K562 (cell line): Measurements from ENCODE around the gene CHST10. TPM values are rescaled to one million over a fixed set of nuclear protein-coding genes. Genes with fewer than 3 reads are reported as not detected.

Experiments used
- ATAC-seq: fragments of 200-7000 bp; cut with Tn5 transposase; 3 replicates; pipeline ENCODE4 v1.9.1; 2020; ENCODE audit warnings: moderate library complexity
- BruUV-seq: library from RNA; stranded (reverse); fragments of 400-500 nt; replicated peaks from 2 replicates; lab custom pipeline; 2021; lab: Mats Ljungman, UMichigan
- CTCF ChIA-PET: fragments of 300-600 bp; formaldehyde crosslinking; extraction: SDS; loops from one replicate; lab custom pipeline; 2021; ENCODE audit warnings: low intra/inter-chr PET ratio; lab: Yijun Ruan, JAX
- POLR2A ChIA-PET: fragments of 300-600, 350-650 bp; sonication (Branson Sonifier 250); formaldehyde crosslinking; extraction: SDS; loops from one replicate; lab custom pipeline; 2021; ENCODE audit warnings: antibody characterized with exemption, inconsistent platforms; lab: Yijun Ruan, JAX
- DNase-seq, 4 experiments: peaks; one replicate each; pipeline versions ENCODE4 v3.0.0 to v3.0.0-alpha.2; 2011 to 2018; ENCODE audit warnings: low spot score in 3 of 4, mixed read lengths in 3 of 4; ENCODE audit errors: extremely low read depth in 1 of 4
- FAIRE-seq: peaks from 2 replicates; lab custom pipeline; 2011; peaks lifted over from hg19 to GRCh38; lab: Jason Lieb, UNC
- H2AFZ ChIP-seq: 2 replicates; pipeline ENCODE4 v1.6.0; 2011; ENCODE audit warnings: low read depth, low read length, control low read depth, inconsistent platforms
- H3K27ac ChIP-seq: fragments of 200-600 bp; 3 replicates; pipeline ENCODE4 v1.8.0; 2011; ENCODE audit warnings: low read depth, mild to moderate bottlenecking, control low read depth, inconsistent platforms, low read length, moderate library complexity, mixed read lengths; ENCODE audit errors: extremely low read depth
- H3K27me3 ChIP-seq, 2 experiments: fragments of 300-600 bp in 1 of 2; 2 replicates in 1 of 2; 3 replicates in 1 of 2; pipeline versions ENCODE4 v1.6.0 to v1.8.0; 2011; ENCODE audit warnings: inconsistent platforms in 2 of 2, low read length in 2 of 2, mild to moderate bottlenecking in 1 of 2, mixed read lengths in 1 of 2, moderate library complexity in 1 of 2; ENCODE audit not compliant: control insufficient read depth in 2 of 2, insufficient read depth in 2 of 2
- H3K36me3 ChIP-seq: fragments of 300-600 bp; 3 replicates; pipeline ENCODE4 v1.8.0; 2011; ENCODE audit warnings: mild to moderate bottlenecking, low read length, inconsistent platforms; ENCODE audit not compliant: control insufficient read depth, insufficient read depth
- H3K4me1 ChIP-seq, 2 experiments: fragments of 200-600 bp in 1 of 2; replicated peaks in 1 of 2; 2 replicates in 1 of 2; 3 replicates in 1 of 2; pipeline versions ENCODE4 v1.5.1 to v1.8.0; 2011; ENCODE audit warnings: inconsistent platforms in 2 of 2, low read length in 2 of 2, mild to moderate bottlenecking in 1 of 2, mixed read lengths in 1 of 2, moderate library complexity in 1 of 2; ENCODE audit not compliant: control insufficient read depth in 2 of 2, insufficient read depth in 2 of 2
- H3K4me2 ChIP-seq: 2 replicates; pipeline ENCODE4 v1.6.1; 2011; ENCODE audit warnings: low read length, control low read depth, inconsistent platforms, mixed read lengths; ENCODE audit not compliant: insufficient read depth
- H3K4me3 ChIP-seq: fragments of 200-600 bp; sonication (generic), shearing (Covaris generic); 2 replicates; pipeline ENCODE4 v1.5.1; 2016; ENCODE audit warnings: control low read depth, inconsistent platforms
- H3K79me2 ChIP-seq: fragments of 200-600 bp; 3 replicates; pipeline ENCODE4 v1.8.0; 2011; ENCODE audit warnings: low read length, inconsistent platforms; ENCODE audit not compliant: control insufficient read depth, insufficient read depth
- H3K9ac ChIP-seq, 2 experiments: 2 replicates each; pipeline versions ENCODE4 v1.6.0 to v1.6.1; 2011; ENCODE audit warnings: low read depth in 2 of 2, low read length in 2 of 2, control low read depth in 1 of 2, inconsistent platforms in 1 of 2, mild to moderate bottlenecking in 1 of 2, mixed read lengths in 1 of 2; ENCODE audit not compliant: insufficient read depth in 1 of 2
- H3K9me1 ChIP-seq: one replicate; pipeline ENCODE4 v1.6.0; 2011; ENCODE audit warnings: inconsistent platforms, mild to moderate bottlenecking, low read length, moderate library complexity; ENCODE audit not compliant: control insufficient read depth, insufficient read depth
- H3K9me3 ChIP-seq: replicated peaks from 2 replicates; pipeline ENCODE4 v1.5.1; 2011; ENCODE audit warnings: low read depth, low read length, inconsistent platforms; ENCODE audit not compliant: control insufficient read depth, insufficient read depth
- H4K20me1 ChIP-seq: replicated peaks from 2 replicates; pipeline ENCODE4 v1.6.1; 2011; ENCODE audit warnings: low read length, inconsistent platforms, mixed read lengths; ENCODE audit not compliant: control insufficient read depth, insufficient read depth
- CUX1 ChIP-seq: fragments of 200-800 bp; sonication (Bioruptor generic); IDR thresholded peaks from 2 replicates; pipeline ENCODE4 v1.6.1; 2016; ENCODE audit warnings: missing genetic modification characterization, missing compliant biosample characterization
- FOXJ2 ChIP-seq: fragments of 200-800 bp; sonication (Bioruptor generic); IDR thresholded peaks from 2 replicates; pipeline ENCODE4 v1.6.1; 2016; ENCODE audit warnings: missing genetic modification characterization, missing compliant biosample characterization
- KLF13 ChIP-seq: fragments of 450-650 bp; IDR thresholded peaks from 2 replicates; pipeline ENCODE4 v1.6.1; 2016; ENCODE audit warnings: missing genetic modification characterization, low read depth, mild to moderate bottlenecking, missing compliant biosample characterization, moderate library complexity, borderline replicate concordance
- NFE2L1 ChIP-seq: fragments of 450-650 bp; IDR thresholded peaks from 2 replicates; pipeline ENCODE4 v1.6.1; 2016; ENCODE audit warnings: missing genetic modification characterization, low read depth, mild to moderate bottlenecking, missing compliant biosample characterization, moderate library complexity, borderline replicate concordance
- POLR2H ChIP-seq: IDR thresholded peaks from 2 replicates; pipeline ENCODE4 v1.6.1; 2016; ENCODE audit warnings: missing genetic modification characterization, low read depth, mild to moderate bottlenecking, control low read depth, missing compliant biosample characterization, moderate library complexity
- RAD21 ChIP-seq, 2 experiments: fragments of 250-450 bp in 1 of 2; fragments of 450-650 bp in 1 of 2; sonication (Bioruptor Pico) in 1 of 2; formaldehyde crosslinking in 1 of 2; IDR thresholded peaks in 1 of 2; conservative IDR thresholded peaks in 1 of 2; 2 replicates each; pipeline versions ENCODE4 v1.4.0 to v1.8.0; 2020 to 2022; ENCODE audit warnings: mild to moderate bottlenecking in 2 of 2, moderate library complexity in 1 of 2
- RBM39 ChIP-seq: fragments of 200-400 bp; formaldehyde crosslinking; optimal IDR thresholded peaks from 2 replicates; pipeline ENCODE3; 2018; ENCODE audit warnings: low read depth, low read length
- SAP30 ChIP-seq: fragments of 200-600 bp; sonication (generic); IDR thresholded peaks from 2 replicates; pipeline ENCODE4 v1.6.1; 2012; ENCODE audit warnings: borderline replicate concordance, low read depth, mild to moderate bottlenecking, moderate library complexity, low read length, control low read depth, inconsistent platforms; ENCODE audit not compliant: insufficient read depth, poor library complexity, severe bottlenecking
- USF1 ChIP-seq: sonication (generic); formaldehyde crosslinking; IDR thresholded peaks from 2 replicates; pipeline ENCODE4 v1.9.0; 2022; ENCODE audit warnings: mild to moderate bottlenecking, missing genetic modification reagents
- YY1 ChIP-seq, 3 experiments: IDR thresholded peaks; 2 replicates each; pipeline ENCODE4 v1.6.1; 2011; ENCODE audit warnings: low read length in 2 of 3, mild to moderate bottlenecking in 2 of 3, moderate library complexity in 2 of 3, borderline replicate concordance in 1 of 3, control low read depth in 1 of 3, low read depth in 1 of 3; ENCODE audit not compliant: insufficient read depth in 3 of 3, insufficient replicate concordance in 2 of 3, control insufficient read depth in 1 of 3, insufficient read length in 1 of 3; ENCODE audit errors: extremely low read depth in 1 of 3
- ZBTB9 ChIP-seq: fragments of 450-650 bp; formaldehyde crosslinking; IDR thresholded peaks from 2 replicates; pipeline ENCODE4 v1.4.0; 2020; ENCODE audit warnings: mild to moderate bottlenecking, moderate library complexity
- ZFP1 ChIP-seq: fragments of 450-650 bp; formaldehyde crosslinking; IDR thresholded peaks from 2 replicates; pipeline ENCODE4 v1.4.0; 2020; ENCODE audit warnings: mild to moderate bottlenecking, mixed read lengths
- WGBS: fragments of 100-300 bp; shearing (Covaris generic); methylation state at CpG from one replicate; pipeline ENCODE4 v1.1.6; 2016; ENCODE audit warnings: low coverage, mixed read lengths; ENCODE audit not compliant: insufficient coverage; ENCODE audit errors: missing lambda C conversion rate; 5-methylcytosine and 5-hydroxymethylcytosine counted together
- in situ Hi-C: fragments of 300-500 bp; cut with MboI; formaldehyde crosslinking; loops from 4 replicates; pipeline ENCODE4 v1.15.0; 2018; ENCODE audit warnings: inconsistent platforms, mixed read lengths
- intact Hi-C: fragments of 100-400 bp; cut with micrococcal nuclease; formaldehyde crosslinking; loops from 2 replicates; pipeline ENCODE4 v1.14.2; 2022
- polyA plus RNA-seq, 8 experiments: library from polyadenylated mRNA; depleted of rRNA in 4 of 8; stranded (reverse) in 5 of 8; unstranded in 3 of 8; fragments of >200 nt; fragmentation: Nextera tagmentation in 2 of 8; fragmentation: Illumina TruSeq in 1 of 8; extraction: Ambion mirVana in 2 of 8; extraction: Trizol in 1 of 8; gene quantifications; 2 replicates each; pipeline versions ENCODE4 v1.2.1 to v1.2.3, GENCODE V29; 2011 to 2014; ENCODE audit warnings: inconsistent platforms in 1 of 8, missing spikeins in 1 of 8
- total RNA-seq, 7 experiments: library from RNA; depleted of rRNA in 6 of 7; stranded (reverse); fragments of >200 nt in 6 of 7; fragmentation: Illumina TruSeq in 2 of 7; extraction: Trizol in 2 of 7; gene quantifications; 2 replicates each; pipeline versions ENCODE4 v1.2.1 to v1.2.3, GENCODE V29; 2011 to 2021; ENCODE audit warnings: low replicate concordance in 1 of 7

The CHST10 gene
- total and polyA plus RNA-seq, 9 of the 15 experiments (the other 6 are each of a cell fraction or from before 2014, with no cell fraction given), result 1.3 to 30.9 (median 19.3) TPM

GRCh38 chr2:100446696-100447095 is 29.2 kb upstream of the CHST10 start:
- BruUV-seq, result no TSS peak
- Histone ChIP-seq H3K9me1 (no peaks in the 10 kb centered on the region), H3K79me2 (no peaks in the 10 kb centered on the region), H3K36me3 (no peaks in the 10 kb centered on the region)
- TF ChIP-seq RBM39 (no peak), CUX1 (CRISPR knock-in tag) (no peak), ZFP1 (CRISPR knock-in tag) (no peak), USF1 (CRISPR knock-in tag) (no peak), YY1 (IDR thresholded peaks at IDR 0.05; ENCODE audit: borderline replicate concordance in 1 of 3, control insufficient read depth in 1 of 3, extremely low read depth in 1 of 3, insufficient read depth in 3 of 3, insufficient read length in 1 of 3, insufficient replicate concordance in 2 of 3, low read depth in 1 of 3, low read length in 2 of 3) (no peak), SAP30 (no peak), KLF13 (tag) (no peak), RAD21 (CRISPR knock-in tag; conservative IDR thresholded peaks at IDR 0.05 in 1 of 2, IDR thresholded peaks at IDR 0.05 in 1 of 2) (no peak), ZBTB9 (no peak), NFE2L1 (tag) (no peak), POLR2H (no peak), FOXJ2 (tag) (no peak)
- TF ChIP-seq, all 486 proteins: peak for 0
- Histone ChIP-seq H3K27ac (no peak overlapping the region), H3K4me3 (no peak overlapping the region), H3K9ac (no peak overlapping the region), H3K9me3 (no peaks in the 10 kb centered on the region), H3K4me2 (no peak overlapping the region), H2AFZ (no peak overlapping the region), H4K20me1 (no peaks in the 10 kb centered on the region), H3K4me1 (no peaks in the 10 kb centered on the region), H3K27me3 (peaks cover 0 to 17% of the 10 kb centered on the region in 2 experiments; a peak in 3 of 5 replicates)
- DNase-seq (no peak), ATAC-seq (no peak), FAIRE-seq (no peak)
- in situ Hi-C loops (no loop called here), intact Hi-C loops (no loop called here)
- WGBS, result 2% methylated on average over 2 of the region's 2 CpGs
- ChIA-PET CTCF (no interaction called here), POLR2A (no interaction called here)
